Measurements from ENCODE around the gene RPL7A.
"Not testable (repeated sequence)": the region's sequence is repeated elsewhere in the genome, so short reads cannot be mapped to it uniquely, and the experiment has no call there.

The RPL7A gene

DNA sequence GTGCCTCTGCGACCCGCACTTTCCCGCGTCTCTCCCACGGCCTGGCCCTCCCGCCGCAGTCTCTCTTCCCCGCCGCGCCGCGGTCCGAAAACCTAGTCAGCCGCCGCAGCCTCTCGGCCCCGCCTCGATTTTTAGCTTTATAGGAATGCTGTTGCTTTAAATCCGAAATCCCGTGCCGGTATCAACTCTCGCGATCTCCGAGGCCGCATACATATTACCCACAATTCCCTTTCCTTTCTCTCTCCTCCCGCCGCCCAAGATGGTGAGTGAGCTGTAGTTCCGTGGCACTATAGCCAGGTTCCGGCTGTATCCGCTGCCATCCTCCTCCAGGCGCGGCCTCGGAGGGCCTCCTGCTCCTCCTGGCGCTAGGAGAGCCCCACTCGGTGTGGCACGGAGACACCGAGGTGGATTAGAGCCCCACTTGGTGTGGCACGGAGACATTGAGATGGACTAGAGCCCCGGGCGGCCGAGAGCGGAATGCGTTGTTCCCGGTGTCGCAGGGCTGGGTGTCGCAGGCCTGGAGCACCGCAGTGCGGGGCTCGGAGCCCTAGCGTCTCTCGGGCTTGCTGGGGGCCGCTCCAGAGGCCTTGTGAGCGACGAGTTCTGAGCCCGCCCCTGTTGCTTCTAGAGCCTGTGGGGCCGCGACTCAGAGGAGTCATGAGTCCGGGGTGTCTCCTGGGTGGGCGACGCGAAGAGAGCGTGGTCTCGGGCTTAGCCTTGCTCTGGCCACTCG lies at the start of gene RPL7A, which contains the start of gene MED22:
TSS of gene RPL7A (plus strand) at position 234 of the 733 bp plus-strand sequence. CDS start at position 260, 26 bp downstream.
TSS of gene MED22 (minus strand) at position 147 of the 733 bp plus-strand sequence. CDS start 1,469 bp downstream, outside the sequence.
- DNase-seq: peak; percentile 93

- not testable (repeated sequence) for DNase-seq
Observed at GRCh38 chr9:133299996-133300395, 48.0 kb upstream of the RPL7A start.

DNA sequence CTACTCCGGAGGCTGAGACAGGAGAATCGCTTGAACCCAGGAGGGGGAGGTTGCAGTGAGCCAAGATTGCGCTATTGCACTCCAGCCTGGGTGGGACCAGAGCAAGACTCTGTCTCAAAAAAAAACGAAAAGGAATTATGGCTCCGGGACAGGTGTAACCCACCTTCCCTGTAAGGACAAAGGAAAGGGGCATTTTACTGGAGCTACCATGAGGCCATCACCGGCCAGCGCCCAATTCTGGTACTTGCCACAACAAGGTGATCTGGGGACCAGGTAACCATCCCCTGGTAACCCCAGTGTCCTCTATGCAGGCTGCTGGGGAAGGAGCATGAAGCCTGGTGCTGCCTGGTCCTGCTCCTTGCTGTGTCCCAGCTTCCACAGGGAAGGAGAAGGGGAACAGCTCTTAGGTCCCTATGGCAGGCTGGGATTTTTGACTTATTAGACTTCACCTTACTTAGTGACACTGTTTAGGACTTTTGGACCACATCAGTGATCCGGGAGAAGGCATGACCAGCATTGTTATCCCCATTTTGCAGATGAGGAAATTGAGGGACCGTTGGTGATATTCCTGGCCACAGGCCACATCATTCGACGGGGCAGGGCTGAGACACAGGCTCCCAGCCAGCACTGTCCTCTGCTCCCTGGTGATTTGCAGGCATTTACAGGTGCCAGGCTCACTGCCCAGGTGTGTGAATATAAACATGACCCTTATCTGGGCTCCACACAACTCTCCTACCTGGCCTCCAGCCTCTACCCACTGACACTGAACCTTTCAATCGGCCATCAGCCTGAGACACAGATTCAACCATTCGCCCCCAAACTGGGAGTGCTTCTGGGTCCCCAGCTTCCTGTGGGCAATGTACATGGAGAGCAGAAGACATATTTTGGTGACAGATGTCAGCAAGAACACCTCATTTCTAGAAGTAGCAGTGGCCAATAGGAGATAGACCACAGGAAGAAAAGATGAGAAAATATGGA lies 46.5 kb upstream of the RPL7A start:
- no peak for DNase-seq

DNA sequence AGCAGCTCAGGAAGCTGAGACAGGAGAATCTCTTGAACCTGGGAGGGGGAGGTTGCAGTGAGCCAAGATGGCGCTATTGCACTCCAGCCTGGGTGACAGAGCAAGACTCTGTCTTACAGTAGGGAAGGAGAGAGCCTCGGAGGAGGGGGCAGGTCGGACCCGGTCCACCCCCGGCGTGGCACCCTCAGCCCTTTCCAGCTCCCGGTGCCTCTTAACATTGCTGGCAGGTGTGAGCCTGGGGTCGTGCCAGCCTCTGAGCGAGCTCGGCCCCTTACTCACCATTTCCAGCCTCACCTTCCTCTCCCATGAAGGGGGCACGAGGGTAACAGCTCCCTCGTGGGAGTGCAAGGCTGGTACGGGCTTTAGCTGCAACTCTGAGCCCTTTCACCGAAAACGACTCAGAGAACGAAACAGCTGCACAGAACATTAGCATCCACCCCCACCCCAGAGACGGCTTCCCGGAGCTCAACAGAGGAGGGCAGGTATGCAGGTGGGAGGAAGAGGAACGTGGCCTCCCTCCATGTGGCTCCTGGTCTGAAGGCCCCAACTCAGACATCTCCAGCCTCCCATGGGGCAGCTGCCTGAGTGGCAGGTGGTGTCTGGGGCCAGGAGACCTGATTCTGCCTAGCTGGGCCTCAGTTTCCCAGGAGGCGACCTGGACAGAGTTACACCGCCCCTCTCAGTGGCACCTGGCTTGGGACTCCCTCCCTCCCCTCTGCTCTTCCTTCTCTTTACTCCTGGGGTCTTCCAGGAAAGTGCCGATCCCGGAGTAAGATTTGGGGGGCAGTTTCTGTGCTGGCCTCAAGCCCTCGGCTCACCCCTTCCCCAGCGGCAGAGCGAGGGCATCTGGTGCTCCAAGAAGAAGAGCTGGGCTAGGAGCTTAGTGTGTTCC lies 44.5 kb upstream of the RPL7A start:
- DNase-seq: no peak

DNA sequence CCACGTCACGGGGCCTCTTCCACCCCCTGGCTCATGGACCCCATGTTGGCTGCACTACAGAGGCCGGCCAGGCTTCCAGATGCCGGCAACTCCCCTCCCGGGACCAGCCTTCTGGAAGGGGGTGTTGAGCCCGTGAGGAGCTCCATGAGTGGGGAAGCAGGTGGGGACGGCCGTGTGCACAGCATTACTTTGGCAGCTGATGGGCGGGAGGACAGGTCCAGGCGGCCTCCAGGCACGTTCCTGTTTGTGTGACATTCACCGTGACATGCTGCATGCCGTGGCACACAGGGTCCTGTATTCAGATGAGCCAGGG lies 43.9 kb upstream of the RPL7A start:
- DNase-seq: no peak

DNA sequence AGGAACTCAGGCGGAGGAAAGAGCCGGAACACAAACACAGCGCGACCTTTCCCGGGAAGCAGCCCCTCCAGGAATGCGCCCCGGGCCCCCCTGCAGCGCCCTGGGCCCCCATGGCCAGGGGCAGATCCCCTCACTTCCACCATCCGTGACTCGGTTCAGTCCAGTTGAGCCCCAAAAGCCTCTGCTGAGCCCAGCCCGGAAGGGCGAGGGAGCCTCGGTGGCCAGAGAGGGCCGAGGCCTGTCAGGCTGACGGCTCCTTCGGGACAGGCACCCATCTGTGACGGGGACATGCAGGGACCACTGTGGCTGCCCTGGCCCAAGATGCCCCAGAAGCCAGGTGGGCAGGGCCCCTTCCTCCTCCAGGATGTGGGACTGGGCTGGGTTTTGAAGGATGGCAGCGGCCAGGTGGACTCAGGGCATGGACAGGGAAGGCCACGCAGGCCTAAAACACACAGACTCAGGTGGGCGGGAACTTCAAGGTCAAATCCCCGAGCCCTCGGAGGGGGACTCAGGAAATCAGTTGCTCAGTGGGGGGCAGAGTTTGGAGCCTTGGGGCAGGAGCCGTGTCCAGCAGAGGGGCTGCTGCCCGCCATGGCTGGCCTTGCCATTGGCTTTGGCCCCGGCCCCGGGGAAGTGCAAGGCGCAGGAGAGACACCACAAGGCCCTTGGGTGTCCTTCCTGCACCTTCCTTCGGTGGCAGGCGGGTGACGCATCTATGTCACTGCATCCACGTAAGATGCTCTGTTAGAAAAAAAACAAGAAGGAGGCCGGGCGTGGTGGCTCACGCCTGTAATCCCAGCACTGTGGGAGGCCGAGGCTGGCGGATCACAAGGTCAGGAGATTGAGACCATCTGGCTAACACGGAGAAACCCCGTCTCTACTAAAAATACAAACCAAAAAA lies 43.3 kb upstream of the RPL7A start:
- DNase-seq: no peak

- DNase-seq: no peak
Observed at GRCh38 chr9:133305731-133306130, 42.3 kb upstream of the RPL7A start.

DNA sequence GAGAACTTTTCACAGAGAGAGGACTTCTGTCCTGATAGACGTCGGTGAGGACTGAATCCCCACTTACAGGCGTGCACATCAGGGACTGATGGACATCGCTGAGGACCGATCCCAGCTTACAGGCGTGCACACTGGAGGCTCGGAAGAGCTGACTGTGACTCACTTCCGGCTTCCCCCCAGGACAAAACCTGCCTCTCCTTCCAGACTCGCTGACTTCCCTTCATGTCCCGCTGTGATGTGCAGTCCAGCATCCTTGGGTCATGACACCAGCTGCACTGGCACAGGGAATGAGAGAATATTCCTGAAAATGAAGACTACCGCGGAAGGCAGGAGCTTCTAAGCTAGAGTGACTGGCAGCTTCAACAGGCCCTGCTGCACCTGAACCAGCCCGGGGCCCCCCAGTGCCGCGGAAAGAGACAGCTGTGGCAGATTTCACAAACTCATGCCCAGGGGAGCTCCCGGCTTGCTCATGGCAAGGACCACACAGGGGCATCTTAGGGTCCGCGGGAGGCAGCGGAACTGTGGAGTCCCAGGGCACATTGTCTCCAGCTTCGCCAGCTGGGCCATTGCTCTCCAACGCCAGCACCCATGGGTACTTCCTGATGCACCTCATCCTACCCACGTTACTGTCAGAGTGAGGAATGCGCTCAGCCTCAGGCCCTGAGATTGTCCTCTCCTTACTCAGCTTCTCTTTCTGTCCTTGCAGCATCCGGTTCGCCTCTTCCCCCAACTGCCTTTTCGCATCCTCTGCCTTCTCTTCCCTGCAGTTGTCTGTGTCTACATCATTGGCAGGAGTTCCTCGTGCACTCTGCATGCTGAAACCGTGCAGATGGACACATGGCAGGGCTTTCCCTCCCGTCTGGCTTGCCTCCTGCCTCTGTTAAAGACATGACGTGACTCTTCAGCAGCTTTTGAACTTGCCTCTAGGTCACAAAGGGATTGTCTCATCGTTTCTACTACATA lies 41.5 kb upstream of the RPL7A start:
- no peak for DNase-seq

DNA sequence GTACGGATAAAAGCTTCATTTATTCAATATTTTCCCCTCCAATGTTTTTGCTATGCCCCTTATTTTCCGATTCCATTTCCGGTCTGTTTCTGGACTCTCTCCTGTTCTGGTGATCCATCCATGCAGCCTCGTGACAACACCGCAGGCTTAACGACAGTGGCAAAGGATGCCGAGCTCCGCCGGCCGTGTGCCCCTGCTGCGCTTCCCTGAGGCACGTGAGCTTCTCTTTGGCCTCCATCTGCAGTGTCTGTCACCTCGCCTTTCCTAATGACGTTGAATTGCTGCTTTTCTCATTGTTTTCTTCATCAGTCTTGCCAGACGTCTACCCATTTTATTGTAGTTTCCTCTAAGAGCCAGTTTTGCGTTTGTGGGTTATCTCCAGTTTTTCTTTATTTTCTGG lies 40.7 kb upstream of the RPL7A start:
- DNase-seq: no peak

GRCh38 chr9:133309608-133310007 lies 38.4 kb upstream of the RPL7A start:
- no peak for DNase-seq

DNA sequence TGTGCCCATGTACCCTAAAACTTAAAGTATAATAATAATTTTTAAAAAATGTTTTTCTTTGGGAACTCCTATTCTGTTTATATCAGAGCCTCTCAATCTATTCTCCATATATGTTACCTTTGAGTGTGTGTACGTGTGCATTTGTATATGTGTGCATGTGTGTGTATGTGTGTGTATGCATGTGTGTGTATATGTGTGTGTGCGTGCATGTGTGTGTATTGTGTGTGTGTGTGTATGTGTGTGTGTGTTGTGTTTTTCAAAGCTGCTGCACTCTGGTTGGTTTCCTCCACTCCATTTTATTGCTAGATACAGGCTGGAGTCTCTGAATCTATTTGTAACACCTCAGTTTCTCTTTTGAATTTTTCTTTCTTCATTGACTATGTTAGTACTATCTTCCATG lies 32.0 kb upstream of the RPL7A start:
- DNase-seq: no peak

GRCh38 chr9:133317551-133317950 lies 30.5 kb upstream of the RPL7A start:
- DNase-seq: not testable (repeated sequence)

DNA sequence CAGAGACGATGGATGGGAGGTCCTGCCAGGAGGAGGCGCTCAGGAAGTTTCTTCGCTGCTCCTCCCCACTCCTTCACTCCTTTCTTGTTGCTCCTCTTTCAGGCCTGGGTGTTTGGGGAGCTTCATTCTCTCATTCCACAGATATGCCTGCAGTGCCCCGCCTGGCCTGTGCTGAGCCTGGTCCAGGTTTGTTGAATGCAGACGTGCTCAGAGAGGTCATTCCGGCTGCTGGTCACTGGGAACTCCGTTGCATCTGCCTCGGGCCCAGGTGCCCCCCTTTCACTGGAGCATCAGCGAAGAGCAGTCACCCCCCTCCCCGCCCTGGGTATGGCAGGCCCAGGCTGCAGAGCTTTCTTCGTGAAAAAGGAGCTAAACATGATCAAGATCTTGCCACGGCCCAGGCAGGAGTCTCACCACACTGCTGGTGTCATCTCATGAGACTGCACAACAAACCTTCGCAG lies 27.6 kb upstream of the RPL7A start:
- DNase-seq: no peak

DNA sequence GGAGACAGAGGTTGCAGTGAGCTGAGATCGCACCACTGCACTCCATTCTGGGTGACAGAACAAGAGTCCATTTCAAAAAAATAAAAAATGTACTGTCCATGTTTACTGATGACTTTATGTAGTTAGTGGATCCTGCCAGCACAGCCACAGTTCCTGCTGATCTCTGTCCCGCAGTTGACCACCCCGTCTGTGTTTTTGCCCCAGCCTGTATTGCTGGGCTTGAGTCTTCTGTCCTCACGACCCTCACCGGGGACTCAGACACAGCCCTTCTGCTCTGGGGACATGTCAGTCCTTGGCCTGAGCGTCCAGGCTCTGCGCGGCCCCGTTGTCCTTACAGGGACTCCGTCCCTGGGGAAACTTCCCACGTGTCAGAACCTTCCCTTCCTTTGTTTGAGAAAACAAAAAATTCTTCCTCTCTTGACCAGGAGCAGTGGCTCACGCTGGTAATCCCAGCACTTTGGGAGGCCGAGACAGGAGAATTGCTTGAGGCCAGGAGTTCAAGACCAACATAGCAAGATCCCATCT lies 26.5 kb upstream of the RPL7A start:
- no peak for DNase-seq

GRCh38 chr9:133322701-133323100 lies 25.3 kb upstream of the RPL7A start:
- no peak for DNase-seq

DNA sequence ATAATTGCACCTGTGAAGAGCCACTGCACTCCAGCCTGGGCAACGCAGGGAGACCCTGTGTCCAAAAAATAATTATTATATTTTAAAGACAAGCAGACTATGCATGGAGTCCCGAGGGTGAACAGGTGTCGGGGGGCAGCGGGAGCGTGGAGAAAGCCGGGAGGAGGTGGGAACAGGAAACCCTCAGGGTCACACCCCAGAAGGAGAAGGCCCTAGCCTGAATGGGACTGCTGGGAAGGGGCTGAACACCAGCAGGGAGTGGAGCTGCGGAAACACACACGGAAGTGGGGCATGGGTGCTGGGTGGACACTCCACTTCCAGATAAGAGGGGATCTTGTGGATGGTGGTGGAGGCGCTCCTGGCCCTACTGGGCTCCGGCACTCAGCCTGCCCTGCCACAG lies 24.8 kb upstream of the RPL7A start:
- DNase-seq: no peak

DNA sequence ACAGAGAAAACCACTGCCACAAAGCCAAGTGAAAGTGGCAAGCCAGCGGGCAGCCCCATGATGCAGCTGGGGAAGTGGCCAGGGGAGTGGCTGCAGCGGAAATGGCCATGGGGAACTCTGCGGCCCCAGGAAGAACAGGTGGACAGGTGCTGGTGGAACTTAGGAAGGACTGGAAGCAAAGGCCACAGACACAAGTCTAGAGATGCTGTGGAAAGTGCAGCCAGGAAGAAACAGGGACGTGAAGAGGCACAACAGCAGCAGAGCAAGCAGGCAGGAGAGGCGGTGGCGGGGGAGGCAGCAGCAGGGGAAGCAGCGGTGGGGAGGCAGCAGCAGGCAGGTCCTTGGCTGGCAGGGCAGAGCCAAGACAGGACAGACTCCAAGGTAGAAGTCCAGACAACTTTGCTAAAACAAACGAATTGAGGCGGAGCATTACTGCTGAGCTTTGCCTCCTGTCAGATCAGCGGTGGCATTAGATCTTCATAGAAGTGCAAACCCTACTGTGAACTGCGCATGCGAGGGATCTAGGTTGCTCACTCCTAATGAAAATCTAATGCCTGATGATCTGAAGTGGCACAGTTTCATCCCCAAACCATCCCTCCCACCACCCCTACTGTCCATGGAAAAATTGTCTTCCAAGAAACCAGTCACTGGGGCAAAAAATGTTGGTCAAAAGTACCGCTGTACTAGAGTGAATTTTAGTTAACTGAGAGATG lies 23.9 kb upstream of the RPL7A start:
- DNase-seq: no peak

- DNase-seq: not testable (repeated sequence)
Observed at GRCh38 chr9:133327021-133327420, 21.0 kb upstream of the RPL7A start.

DNA sequence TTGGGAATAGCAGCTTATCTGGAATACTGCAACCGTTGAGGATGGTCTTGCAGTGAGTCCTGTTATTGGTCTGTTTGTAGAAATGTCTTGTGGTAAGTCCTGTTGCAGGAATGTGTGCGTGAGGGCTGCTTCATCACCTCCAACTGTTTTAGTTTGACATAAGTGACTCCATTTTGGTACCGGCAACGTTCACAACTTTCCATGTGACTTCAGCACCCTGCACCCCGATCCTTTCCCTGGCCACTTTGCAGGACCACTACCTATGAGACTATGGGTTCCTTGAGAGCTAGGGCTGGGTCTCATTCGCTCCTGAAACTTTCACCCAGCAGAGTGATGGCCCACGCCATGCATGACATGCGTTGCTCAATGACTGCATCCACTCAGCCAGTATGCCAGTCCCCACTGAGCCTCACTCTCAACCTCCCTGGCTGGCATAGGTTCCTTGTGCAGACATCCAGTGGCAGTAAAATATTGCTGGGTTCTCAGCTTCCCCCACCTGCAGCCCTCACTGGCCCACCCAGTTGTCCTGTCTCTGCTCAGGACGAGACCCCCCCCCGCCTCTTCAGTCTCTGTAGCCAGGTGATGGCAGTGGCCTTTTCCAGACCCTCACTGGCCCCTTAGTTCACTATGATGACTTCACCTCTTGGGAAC lies 20.1 kb upstream of the RPL7A start:
- no peak for DNase-seq
